Activated CD4-positive, alpha-beta T cell treated with anti-CD3 and anti-CD28 coated beads, Interleukin-2, amount 50 U/mL, for 16 hours (primary cell): Measurements from ENCODE around the gene CACNA1H.
"Not testable (repeated sequence)": the region's sequence is repeated elsewhere in the genome, so short reads cannot be mapped to it uniquely, and the experiment has no call there.

Experiments used
- DNase-seq: peaks from one replicate; pipeline ENCODE4 v3.0.0-alpha.2; 2020

Gene CACNA1H

DNA sequence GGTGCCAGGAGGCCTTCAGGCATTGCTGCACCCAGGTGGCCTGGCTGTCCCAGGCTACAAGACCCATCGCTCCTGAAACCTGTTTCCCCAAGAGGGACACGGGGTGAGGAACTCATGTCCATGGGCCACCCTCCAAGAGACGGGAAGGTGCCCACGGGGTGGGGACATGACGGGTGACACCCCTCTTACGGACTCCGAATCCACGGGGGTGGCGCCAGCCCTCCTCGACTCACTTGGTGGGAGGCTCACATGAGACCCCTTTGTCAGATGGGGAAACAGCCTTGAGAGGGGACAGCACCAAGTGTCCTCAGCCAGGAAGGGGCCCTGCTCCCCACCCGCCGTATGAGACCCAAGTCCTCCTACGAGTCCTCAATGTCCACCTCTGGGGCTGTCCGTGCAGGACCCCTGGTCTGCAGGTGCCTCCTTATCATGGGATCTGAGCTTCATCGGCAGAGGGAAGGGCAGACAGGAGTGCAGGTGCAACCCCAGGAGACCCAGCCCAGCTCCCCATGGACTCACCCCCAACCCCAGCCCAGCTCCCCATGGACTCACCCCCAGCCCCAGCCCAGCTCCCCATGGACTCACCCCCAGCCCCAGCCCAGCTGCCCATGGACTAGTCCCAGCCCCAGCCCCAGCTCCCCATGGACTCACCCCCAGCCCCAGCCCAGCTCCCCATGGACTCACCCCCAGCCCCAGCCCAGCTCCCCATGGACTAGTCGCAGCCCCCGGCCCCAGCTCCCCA, 77.7 kb downstream of the CACNA1H start:
- not testable (repeated sequence) for DNase-seq

DNA sequence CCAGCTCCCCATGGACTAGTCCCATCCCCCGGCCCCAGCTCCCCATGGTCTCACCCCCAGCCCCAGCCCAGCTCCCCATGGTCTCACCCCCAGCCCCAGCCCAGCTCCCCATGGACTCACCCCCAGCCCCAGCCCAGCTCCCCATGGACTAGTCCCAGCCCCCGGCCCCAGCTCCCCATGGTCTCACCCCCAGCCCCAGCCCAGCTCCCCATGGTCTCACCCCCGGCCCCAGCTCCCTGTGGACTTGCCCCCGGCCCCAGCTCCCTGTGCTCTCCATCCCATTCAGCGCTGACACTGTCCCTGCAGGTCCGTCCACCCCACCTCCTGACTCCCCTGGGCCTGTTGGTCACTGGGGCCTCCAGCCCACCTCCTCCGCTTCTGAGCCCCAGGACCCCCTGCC, 78.4 kb downstream of the CACNA1H start:
- DNase-seq, result not testable (repeated sequence)

DNA sequence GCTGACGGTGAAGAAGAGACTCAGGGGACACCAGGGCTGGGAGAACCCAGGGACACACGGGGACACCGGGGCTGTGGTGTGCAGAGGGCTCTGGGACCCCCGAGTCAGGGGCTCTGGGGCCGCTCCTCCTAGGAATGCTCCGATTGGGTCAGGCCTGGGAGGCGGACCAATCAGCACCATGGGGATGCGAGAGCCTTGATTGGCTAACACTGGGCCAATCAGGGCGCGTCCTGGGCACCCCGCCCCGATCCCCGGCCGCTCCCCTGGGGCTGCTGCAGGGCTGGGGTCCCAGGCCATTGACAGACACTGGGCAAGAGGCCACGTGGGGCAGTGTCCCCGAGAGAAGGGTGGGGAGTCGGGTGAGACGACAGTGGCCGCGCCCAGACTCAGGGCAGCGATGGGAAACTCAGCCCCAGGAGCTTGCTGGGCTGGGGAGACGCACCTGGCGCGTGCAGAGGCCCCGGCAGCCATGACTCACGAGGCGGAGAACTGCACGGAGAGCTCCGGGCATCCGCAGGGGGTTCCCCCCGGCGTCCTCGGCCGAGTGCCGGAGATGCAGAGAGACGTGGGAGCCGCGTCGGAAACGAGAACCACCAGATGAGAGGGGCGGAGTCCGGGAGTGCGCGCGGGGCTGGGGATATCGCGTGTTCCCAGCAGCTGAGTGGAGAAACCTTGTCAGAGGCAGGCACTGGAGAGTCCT, 79.3 kb downstream of the CACNA1H start:
- DNase-seq, result not testable (repeated sequence)

DNA sequence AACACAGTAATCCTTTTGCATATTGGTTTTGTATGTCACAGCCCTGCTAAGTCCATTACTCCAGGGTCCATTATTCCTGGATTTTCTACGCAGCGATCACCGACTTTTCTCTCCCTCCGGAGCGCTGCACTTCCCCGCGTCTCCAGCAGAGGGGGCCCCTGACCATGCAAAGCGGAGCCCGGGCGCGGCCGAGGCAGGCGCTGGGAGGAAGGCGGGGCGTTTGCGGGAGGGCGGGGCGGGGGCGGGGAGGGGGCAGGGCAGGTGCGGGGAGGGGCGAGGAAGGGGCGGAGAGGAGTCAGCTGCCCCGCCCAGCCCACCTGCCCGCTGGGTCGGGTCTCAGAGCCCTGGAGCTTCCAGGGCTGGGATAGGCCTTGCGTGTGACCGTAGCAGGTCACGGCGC, 83.8 kb downstream of the CACNA1H start:
- DNase-seq, result not testable (repeated sequence)

DNA sequence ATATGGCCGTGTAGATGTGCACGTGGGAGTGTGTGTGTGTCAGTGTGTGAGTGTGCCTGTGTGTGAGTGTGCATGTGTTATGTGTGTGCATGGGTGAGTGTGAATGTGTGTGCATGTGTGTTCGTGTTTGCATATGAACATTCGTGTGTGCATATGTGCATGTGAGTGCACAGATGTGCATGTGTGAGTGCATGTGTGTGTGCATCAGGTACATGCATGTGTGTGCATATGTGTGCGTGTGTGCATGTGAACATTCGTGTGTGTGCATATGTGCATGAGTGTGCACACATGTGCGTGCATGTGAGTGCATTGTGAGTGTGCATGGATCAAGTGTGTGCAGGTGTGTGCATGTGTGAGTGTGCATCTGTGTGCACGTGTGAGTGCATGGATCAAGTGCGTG, 85.1 kb downstream of the CACNA1H start:
- no peak for DNase-seq

DNA sequence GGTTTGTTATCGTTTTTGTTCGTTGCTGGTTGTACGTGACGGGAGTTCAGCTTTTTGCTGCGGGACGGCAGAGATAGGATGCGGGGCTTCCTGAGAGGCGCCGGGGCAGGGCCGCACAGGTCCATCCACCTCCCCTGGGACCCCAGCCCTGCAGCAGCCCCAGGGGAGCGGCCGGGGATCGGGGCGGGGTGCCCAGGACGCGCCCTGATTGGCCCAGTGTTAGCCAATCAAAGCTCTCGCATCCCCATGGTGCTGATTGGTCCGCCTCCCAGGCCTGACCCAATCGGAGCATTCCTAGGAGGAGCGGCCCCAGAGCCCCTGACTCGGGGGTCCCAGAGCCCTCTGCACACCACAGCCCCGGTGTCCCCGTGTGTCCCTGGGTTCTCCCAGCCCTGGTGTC, 86.0 kb downstream of the CACNA1H start:
- DNase-seq, result not testable (repeated sequence)

DNA sequence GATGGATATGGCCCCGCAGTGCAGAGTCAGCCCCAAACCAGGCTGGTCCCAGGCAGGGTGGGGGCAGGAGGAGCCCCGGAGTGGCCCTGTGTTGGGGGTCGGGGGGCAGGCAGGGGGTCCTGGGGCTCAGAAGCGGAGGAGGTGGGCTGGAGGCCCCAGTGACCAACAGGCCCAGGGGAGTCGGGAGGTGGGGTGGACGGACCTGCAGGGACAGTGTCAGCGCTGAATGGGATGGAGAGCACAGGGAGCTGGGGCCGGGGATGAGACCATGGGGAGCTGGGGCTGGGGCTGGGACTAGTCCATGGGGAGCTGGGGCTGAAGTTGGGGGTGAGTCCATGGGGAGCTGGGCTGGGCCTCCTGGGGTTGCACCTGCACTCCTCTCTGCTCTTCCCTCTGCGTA, 86.7 kb downstream of the CACNA1H start:
- DNase-seq, result not testable (repeated sequence)

DNA sequence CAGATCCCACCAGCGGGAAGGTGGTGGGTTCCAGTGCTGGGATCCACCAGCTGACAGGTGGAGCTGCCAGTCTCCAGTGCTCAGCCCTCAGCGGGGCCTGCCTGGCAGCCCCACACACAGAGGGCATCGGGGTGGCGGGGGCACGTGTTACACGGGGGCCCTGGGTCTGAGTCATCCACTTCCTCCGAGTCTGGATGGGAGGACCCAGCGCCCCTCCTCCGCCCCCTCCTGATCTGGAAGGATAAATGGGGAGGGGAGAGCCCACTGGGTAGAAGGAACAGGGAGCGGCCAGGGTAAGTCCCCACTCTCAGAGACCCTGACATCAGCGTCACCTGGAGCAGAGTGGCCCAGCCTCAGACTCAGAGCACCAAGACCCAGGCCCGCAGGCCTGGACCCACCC, 87.5 kb downstream of the CACNA1H start, which contains the start of gene TPSAB1:
Gene TPSAB1, plus strand, starts transcription at position 270 of the 400 bp plus-strand sequence. CDS start 234 bp downstream, outside the sequence.
- not testable (repeated sequence) for DNase-seq

DNA sequence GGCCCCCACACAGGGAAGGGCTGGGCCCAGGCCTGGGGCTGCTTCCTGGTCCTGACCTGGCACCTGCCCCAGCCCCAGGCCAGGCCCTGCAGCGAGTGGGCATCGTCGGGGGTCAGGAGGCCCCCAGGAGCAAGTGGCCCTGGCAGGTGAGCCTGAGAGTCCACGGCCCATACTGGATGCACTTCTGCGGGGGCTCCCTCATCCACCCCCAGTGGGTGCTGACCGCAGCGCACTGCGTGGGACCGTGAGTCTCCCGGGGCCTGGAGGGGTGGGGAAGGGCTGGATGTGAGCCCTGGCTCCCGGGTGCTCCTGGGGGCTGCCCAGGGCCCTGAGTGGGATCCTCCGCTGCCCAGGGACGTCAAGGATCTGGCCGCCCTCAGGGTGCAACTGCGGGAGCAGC, 88.2 kb downstream of the CACNA1H start:
- not testable (repeated sequence) for DNase-seq

DNA sequence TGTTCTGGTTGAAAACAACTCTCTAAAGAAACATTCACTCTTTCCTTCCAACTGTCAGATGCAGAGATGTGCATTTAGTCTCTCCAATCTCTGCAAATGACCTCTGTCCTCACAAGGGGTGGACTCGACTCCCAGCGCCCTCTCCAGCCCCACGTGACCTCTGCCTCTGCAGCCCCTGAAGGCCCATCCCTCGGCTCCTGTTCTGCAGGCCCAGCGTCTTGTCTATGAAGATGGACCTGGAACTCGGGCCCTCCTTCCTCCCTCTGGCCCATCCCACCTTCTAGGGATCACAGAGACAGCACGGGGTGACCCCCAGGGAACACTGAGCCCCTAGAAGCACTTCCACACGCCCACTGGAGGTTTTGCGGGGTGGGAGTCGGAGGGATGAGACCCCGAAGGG, 90.5 kb downstream of the CACNA1H start:
- not testable (repeated sequence) for DNase-seq

DNA sequence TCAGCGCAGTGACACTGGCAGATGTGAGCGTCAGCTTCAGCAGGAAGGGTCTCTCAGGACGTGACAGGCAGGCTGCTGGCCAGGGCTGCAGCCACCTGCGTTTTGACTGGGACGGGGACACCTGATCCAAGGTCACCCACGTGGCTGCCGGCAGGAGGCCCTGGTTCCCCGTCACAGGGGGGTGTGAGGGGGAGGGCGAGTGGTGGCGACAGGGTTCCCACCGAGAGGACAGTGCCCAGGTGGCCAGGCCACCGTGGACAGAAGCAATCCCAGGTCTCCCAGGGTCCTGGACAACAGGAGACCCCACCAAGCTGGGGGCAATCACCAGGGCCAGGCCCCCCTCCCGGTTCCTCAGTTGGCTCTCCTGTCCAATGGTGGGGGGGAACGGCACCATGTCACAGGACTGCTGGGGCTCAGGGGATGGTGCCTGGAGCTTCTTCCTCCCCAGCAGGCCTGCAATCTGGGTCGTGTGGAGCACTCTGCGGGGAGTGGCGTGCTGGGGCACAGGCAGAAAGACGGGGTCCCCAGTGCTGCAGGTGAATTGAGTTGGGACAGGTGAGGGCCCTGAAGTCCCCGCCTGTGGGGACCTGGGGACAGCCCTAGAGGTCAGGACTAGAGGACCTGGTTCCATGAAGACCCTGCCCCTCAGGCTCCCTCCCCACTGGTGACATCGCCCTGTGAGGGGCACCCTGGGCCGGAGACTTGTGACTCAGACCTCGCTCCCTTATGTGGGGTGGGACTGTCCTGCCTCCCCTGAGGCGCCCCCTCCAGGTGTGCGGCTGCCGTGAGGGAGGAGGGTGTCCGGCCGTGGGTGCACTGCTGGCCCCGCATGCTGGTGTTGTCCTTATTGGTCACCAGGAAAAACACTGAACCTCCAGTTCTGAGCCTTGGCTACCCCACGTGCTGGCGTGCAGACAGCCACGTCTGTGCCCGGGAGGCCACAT, 91.3 kb downstream of the CACNA1H start:
- DNase-seq, result not testable (repeated sequence)

DNA sequence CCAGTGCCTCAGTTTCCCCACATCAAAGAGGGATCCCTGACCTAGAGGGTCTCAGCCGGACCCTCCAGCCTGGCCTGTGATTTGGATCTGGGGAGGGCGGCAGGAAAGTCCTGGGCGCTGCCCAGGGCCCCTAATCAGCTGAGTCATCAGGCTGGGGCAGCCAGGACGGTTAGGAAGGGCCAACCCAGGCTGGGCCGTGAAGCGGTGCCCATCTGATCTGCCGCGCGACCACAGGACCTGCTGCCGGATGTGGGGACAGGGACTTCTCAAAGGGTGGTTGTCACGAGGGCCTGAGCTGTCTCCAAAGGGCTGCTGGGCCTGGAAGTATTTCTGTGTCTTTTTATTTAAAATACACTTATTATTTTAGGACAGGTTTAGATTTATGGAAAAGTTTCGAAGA, 92.0 kb downstream of the CACNA1H start:
- DNase-seq, result peak; percentile 20

DNA sequence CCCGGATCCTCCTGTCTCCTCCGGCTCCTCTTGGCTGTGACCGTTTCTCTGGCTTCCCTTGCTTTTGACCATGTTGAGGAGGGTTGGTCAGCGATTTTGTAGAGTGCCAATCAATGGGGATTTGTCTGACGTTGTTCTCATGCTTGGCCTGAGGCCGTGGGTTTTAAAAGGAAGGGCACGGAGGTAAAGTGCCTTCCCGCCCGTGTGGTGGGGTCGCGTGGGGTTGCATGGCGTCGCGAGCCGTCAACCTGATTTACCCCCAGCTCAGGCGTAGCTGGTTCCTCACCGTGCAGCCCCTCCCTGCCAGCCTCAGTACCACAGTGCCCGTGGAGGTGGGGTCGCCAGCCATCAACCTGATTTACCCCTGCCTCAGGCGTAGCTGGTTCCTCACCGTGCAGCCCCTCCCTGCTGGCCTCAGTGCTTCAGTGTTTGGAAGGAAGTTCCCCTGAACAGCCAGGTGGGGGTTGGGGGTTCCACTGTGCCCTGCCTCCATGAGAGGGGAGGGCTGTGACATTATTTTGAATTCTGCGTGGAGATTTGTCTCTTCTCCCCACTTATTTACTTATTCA, 92.6 kb downstream of the CACNA1H start:
- no peak for DNase-seq

DNA sequence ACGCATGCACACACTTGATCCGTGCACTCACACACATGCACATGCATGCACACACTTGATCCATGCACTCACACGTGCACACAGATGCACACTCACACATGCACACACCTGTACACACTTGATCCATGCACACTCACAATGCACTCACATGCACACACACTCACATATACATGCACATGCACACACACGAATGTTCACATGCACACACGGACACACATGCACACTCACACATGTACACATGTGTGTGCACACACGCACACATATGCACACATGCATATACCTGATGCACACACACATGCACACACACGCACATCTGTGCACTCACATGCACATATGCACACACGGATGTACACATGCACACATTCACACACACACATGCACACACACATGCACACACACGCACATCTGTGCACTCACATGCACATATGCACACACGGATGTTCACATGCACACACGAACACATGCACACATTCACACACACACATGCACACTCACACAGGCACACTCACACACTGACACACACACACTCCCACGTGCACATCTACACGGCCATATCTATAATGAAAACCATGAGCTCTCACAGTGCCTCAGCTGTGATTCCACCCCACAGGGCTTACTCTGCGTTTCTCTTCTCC, 95.1 kb downstream of the CACNA1H start:
- DNase-seq, result not testable (repeated sequence)

DNA sequence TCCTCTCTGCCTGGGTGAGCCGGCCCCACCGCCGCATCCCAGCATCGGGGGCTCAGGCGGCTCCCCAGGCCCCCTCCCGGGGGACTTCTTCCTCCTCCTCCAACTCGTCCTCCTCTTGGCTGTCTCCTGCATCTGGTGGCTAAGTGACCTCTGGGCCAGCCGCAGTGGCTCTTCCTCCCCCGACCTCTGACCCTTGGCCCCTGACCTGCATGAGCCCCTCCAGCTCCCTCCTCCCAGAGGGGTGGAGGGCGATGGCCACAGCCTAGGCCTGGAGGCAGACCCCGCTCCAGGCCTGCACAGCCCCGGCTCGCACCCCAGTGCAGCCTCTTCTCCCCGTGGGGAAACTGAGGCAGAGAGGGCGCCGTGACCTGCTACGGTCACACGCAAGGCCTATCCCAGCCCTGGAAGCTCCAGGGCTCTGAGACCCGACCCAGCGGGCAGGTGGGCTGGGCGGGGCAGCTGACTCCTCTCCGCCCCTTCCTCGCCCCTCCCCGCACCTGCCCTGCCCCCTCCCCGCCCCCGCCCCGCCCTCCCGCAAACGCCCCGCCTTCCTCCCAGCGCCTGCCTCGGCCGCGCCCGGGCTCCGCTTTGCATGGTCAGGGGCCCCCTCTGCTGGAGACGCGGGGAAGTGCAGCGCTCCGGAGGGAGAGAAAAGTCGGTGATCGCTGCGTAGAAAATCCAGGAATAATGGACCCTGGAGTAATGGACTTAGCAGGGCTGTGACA, 96.3 kb downstream of the CACNA1H start:
- DNase-seq, result not testable (repeated sequence)

DNA sequence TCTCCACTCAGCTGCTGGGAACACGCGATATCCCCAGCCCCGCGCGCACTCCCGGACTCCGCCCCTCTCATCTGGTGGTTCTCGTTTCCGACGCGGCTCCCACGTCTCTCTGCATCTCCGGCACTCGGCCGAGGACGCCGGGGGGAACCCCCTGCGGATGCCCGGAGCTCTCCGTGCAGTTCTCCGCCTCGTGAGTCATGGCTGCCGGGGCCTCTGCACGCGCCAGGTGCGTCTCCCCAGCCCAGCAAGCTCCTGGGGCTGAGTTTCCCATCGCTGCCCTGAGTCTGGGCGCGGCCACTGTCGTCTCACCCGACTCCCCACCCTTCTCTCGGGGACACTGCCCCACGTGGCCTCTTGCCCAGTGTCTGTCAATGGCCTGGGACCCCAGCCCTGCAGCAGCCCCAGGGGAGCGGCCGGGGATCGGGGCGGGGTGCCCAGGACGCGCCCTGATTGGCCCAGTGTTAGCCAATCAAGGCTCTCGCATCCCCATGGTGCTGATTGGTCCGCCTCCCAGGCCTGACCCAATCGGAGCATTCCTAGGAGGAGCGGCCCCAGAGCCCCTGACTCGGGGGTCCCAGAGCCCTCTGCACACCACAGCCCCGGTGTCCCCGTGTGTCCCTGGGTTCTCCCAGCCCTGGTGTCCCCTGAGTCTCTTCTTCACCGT, 100.9 kb downstream of the CACNA1H start:
- not testable (repeated sequence) for DNase-seq

DNA sequence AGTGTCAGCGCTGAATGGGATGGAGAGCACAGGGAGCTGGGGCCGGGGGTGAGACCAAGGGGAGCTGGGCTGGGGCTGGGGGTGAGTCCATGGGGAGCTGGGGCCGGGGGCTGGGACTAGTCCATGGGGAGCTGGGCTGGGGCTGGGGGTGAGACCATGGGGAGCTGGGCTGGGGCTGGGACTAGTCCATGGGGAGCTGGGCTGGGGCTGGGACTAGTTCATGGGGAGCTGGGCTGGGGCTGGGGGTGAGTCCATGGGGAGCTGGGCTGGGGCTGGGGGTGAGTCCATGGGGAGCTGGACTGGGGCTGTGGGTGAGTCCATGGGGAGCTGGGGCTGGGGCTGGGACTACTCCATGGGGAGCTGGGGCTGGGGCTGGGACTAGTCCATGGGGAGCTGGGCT, 101.9 kb downstream of the CACNA1H start:
- not testable (repeated sequence) for DNase-seq

DNA sequence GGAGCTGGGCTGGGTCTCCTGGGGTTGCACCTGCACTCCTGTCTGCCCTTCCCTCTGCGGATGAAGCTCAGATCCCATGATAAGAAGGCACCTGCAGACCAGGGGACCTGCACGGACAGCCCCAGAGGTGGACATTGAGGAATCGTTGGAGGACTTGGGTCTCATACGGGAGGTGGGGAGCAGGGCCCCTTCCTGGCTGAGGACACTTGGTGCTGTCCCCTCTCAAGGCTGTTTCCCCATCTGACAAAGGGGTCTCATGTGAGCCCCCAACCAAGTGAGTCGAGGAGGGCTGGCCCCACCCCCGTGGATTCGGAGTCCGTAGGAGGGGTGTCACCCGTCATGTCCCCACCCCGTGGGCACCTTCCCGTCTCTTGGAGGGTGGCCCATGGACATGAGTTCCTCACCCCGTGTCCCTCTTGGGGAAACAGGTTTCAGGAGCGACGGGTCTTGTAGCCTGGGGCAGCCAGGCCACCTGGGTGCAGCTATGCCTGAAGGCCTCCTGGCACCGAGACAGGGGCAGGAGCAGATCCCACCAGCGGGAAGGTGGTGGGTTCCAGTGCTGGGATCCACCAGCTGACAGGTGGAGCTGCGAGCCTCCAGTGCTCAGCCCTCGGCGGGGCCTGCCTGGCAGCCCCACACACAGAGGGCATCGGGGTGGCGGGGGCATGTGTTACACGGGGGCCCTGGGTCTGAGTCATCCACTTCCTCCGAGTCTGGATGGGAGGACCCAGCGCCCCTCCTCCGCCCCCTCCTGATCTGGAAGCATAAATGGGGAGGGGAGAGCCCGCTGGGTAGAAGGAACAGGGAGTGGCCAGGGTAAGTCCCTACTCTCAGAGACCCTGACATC, 102.6 kb downstream of the CACNA1H start, which contains the start of gene TPSD1:
Gene TPSD1, plus strand, starts transcription at position 794 of the 847 bp plus-strand sequence. CDS start 212 bp downstream, outside the sequence.
- not testable (repeated sequence) for DNase-seq

DNA sequence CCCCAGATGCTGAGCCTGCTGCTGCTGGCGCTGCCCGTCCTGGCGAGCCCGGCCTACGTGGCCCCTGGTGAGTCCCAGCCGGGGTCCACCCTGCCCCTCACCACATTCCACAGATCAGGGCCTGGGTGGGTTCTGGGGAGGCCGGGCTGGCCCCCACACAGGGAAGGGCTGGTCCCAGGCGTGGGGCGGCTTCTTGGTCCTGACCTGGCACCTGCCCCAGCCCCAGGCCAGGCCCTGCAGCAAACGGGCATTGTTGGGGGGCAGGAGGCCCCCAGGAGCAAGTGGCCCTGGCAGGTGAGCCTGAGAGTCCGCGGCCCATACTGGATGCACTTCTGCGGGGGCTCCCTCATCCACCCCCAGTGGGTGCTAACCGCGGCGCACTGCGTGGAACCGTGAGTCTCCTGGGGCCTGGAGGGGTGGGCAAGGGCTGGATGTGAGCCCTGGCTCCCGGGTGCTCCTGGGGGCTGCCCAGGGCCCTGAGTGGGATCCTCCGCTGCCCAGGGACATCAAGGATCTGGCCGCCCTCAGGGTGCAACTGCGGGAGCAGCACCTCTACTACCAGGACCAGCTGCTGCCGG, 103.5 kb downstream of the CACNA1H start:
- DNase-seq, result not testable (repeated sequence)
